ENCODE measurements around the gene GLA.

DNA sequence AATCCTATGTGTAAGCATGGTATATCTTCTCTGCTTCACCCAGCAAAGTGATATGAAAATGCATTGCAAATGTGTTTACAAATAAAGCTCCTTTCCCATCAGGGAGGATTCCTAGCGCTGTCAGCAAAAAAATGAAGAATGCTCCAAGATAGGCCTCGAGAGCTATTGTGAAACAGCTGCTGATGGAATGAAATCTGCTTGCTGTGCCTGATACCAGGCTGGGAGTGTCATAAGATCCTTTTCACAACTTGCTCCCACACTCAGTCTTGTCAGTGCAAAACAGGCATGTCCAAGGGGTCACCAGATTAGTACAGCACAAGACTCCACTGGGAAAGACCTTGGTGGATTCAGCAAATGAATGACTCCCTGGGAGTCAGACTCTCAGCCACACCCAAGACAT lies 34.4 kb upstream of the GLA start:
- TF ChIP-seq CTCF (IDR thresholded peaks at IDR 0.05): no peak
- TF ChIP-seq POLR2A (IDR thresholded peaks at IDR 0.05): no peak

Measured in testis (tissue), 2 donors.